H9 (cell line): ENCODE data around the gene LHFPL6. TPM values are rescaled to one million over a fixed set of nuclear protein-coding genes. Genes with fewer than 3 reads are reported as not detected.

Experiments
- DNase-seq: peaks from one replicate; pipeline ENCODE4 v3.0.0-alpha.2; 2017
- H2AFZ ChIP-seq: one replicate; pipeline ENCODE4 v1.6.1; 2013; ENCODE audit warnings: mild to moderate bottlenecking, low read length, control low read depth, moderate library complexity
- H2AK5ac ChIP-seq: 2 replicates; pipeline ENCODE4 v1.6.1; 2013; ENCODE audit warnings: low read length, control low read depth, mixed read lengths; ENCODE audit not compliant: insufficient read length
- H2BK120ac ChIP-seq: one replicate; pipeline ENCODE4 v1.6.1; 2013; ENCODE audit warnings: low read depth, mild to moderate bottlenecking, low read length, control low read depth, inconsistent platforms; ENCODE audit not compliant: poor library complexity, severe bottlenecking
- H2BK12ac ChIP-seq: 2 replicates; pipeline ENCODE4 v1.6.1; 2013; ENCODE audit warnings: low read length, control low read depth, mixed read lengths, low read depth; ENCODE audit not compliant: insufficient read length
- H2BK15ac ChIP-seq: 2 replicates; pipeline ENCODE4 v1.6.1; 2013; ENCODE audit warnings: low read depth, low read length, control low read depth
- H2BK20ac ChIP-seq: one replicate; pipeline ENCODE4 v1.6.1; 2013; ENCODE audit warnings: low read depth, mild to moderate bottlenecking, low read length, control low read depth, inconsistent platforms; ENCODE audit not compliant: poor library complexity, severe bottlenecking
- H2BK5ac ChIP-seq: 2 replicates; pipeline ENCODE4 v1.6.1; 2013; ENCODE audit warnings: low read length, control low read depth, mixed read lengths; ENCODE audit not compliant: insufficient read length
- H3K14ac ChIP-seq: 2 replicates; pipeline ENCODE4 v1.6.1; 2013; ENCODE audit warnings: low read length, control low read depth; ENCODE audit not compliant: insufficient read depth
- H3K18ac ChIP-seq: 2 replicates; pipeline ENCODE4 v1.6.1; 2013; ENCODE audit warnings: low read depth, mild to moderate bottlenecking, mixed read lengths, low read length, control low read depth; ENCODE audit not compliant: insufficient read length
- H3K23ac ChIP-seq: 2 replicates; pipeline ENCODE4 v1.6.1; 2013; ENCODE audit warnings: low read length, control low read depth, mixed read lengths, low read depth; ENCODE audit not compliant: insufficient read length
- H3K23me2 ChIP-seq: 2 replicates; pipeline ENCODE4 v1.6.1; 2013; ENCODE audit warnings: low read depth, mild to moderate bottlenecking, mixed read lengths, low read length, control low read depth; ENCODE audit not compliant: insufficient read length, poor library complexity, severe bottlenecking
- H3K27ac ChIP-seq: 2 replicates; pipeline ENCODE4 v1.5.1; 2013; ENCODE audit warnings: low read length, control low read depth, mixed read lengths, low read depth; ENCODE audit not compliant: insufficient read length
- H3K27me3 ChIP-seq: 2 replicates; pipeline ENCODE4 v1.6.1; 2013; ENCODE audit warnings: low read length, control low read depth, inconsistent platforms; ENCODE audit not compliant: insufficient read depth
- H3K4ac ChIP-seq: 2 replicates; pipeline ENCODE4 v1.6.1; 2013; ENCODE audit warnings: low read depth, mild to moderate bottlenecking, control low read depth, inconsistent platforms, low read length, moderate library complexity
- H3K4me1 ChIP-seq: 2 replicates; pipeline ENCODE4 v1.6.1; 2013; ENCODE audit warnings: low read length, control low read depth, inconsistent platforms; ENCODE audit not compliant: insufficient read depth
- H3K4me2 ChIP-seq: 2 replicates; pipeline ENCODE4 v1.6.1; 2013; ENCODE audit warnings: low read length, control low read depth, mixed read lengths; ENCODE audit not compliant: insufficient read length, insufficient read depth
- H3K56ac ChIP-seq: 2 replicates; pipeline ENCODE4 v1.6.1; 2013; ENCODE audit warnings: low read depth, mild to moderate bottlenecking, mixed read lengths, low read length, control low read depth; ENCODE audit not compliant: insufficient read length
- H3K79me1 ChIP-seq: 2 replicates; pipeline ENCODE4 v1.6.1; 2013; ENCODE audit warnings: low read depth, mild to moderate bottlenecking, moderate library complexity, low read length, control low read depth, inconsistent platforms; ENCODE audit not compliant: insufficient read depth, poor library complexity, severe bottlenecking
- H3K79me2 ChIP-seq: 2 replicates; pipeline ENCODE4 v1.6.1; 2013; ENCODE audit warnings: low read length, control low read depth, inconsistent platforms; ENCODE audit not compliant: insufficient read depth
- H3K9ac ChIP-seq: 2 replicates; pipeline ENCODE4 v1.6.1; 2013; ENCODE audit warnings: low read length, control low read depth, mixed read lengths; ENCODE audit not compliant: insufficient read length; ENCODE audit errors: extremely low read depth
- H3K9me3 ChIP-seq: one replicate; pipeline ENCODE4 v1.6.1; 2013; ENCODE audit warnings: low read depth, low read length, inconsistent platforms; ENCODE audit not compliant: control insufficient read depth
- H3T11ph ChIP-seq: one replicate; pipeline ENCODE4 v1.6.1; 2013; ENCODE audit warnings: mild to moderate bottlenecking, low read length, control low read depth, inconsistent platforms
- H4K20me1 ChIP-seq: one replicate; pipeline ENCODE4 v1.6.1; 2013; ENCODE audit not compliant: control insufficient read depth, insufficient read length, insufficient read depth
- H4K5ac ChIP-seq: 2 replicates; pipeline ENCODE4 v1.6.1; 2013; ENCODE audit warnings: low read depth, mild to moderate bottlenecking, mixed read lengths, low read length, control low read depth; ENCODE audit not compliant: insufficient read length
- H4K8ac ChIP-seq: replicated peaks from 2 replicates; pipeline ENCODE4 v1.6.1; 2013; ENCODE audit warnings: low read length, control low read depth, mixed read lengths, low read depth; ENCODE audit not compliant: insufficient read length
- H4K91ac ChIP-seq: 2 replicates; pipeline ENCODE4 v1.6.1; 2013; ENCODE audit warnings: low read depth, mild to moderate bottlenecking, moderate library complexity, mixed read lengths, low read length, control low read depth; ENCODE audit not compliant: insufficient read length
- H3K27ac Mint-ChIP-seq, 3 experiments: 2 replicates in 2 of 3; 3 replicates in 1 of 3; pipeline ENCODE4 v1.8.0; 2020 to 2021; ENCODE audit warnings: mixed read lengths in 3 of 3, mild to moderate bottlenecking in 1 of 3, moderate library complexity in 1 of 3
- H3K27me3 Mint-ChIP-seq: 2 replicates; pipeline ENCODE4 v1.8.0; 2021; ENCODE audit warnings: low read depth, mild to moderate bottlenecking, moderate library complexity, mixed read lengths
- H3K36me3 Mint-ChIP-seq, 3 experiments: 2 replicates in 2 of 3; 3 replicates in 1 of 3; pipeline ENCODE4 v1.8.0; 2020 to 2021; ENCODE audit warnings: low read depth in 3 of 3, mixed read lengths in 3 of 3; ENCODE audit not compliant: insufficient read depth in 1 of 3
- H3K4me1 Mint-ChIP-seq, 2 experiments: 2 replicates each; pipeline ENCODE4 v1.8.0; 2020; ENCODE audit warnings: mixed read lengths in 2 of 2
- H3K4me3 Mint-ChIP-seq, 2 experiments: 2 replicates in 1 of 2; 3 replicates in 1 of 2; pipeline ENCODE4 v1.8.0; 2020 to 2021; ENCODE audit warnings: mild to moderate bottlenecking in 2 of 2, mixed read lengths in 2 of 2, moderate library complexity in 1 of 2
- H3K9me3 Mint-ChIP-seq, 2 experiments: 2 replicates in 1 of 2; 3 replicates in 1 of 2; pipeline ENCODE4 v1.8.0; 2020; ENCODE audit warnings: mild to moderate bottlenecking in 2 of 2, mixed read lengths in 2 of 2, moderate library complexity in 1 of 2
- CTCF ChIP-seq: fragments of 200-600 bp; sonication (generic); conservative IDR thresholded peaks from 3 replicates; pipeline ENCODE4 v1.8.0; 2021; ENCODE audit warnings: antibody characterized with exemption, mild to moderate bottlenecking
- total RNA-seq: library from RNA; stranded (reverse); gene quantifications from 2 replicates; pipeline ENCODE4 v1.2.1, GENCODE V29; 2021

The LHFPL6 gene
- total RNA-seq, 1 experiment from 2014 or later, result 3.5 TPM

- H2BK120ac ChIP-seq, result no peak overlapping the region
- Mint-ChIP-seq H3K36me3 (no peaks in the 10 kb centered on the region), H3K9me3 (peaks cover 0 to 2% of the 10 kb centered on the region in 2 experiments; a peak in 3 of 5 replicates), H3K4me3 (no peak overlapping the region), H3K27ac (no peak overlapping the region), H3K27me3 (peaks cover 9% of the 10 kb centered on the region), H3K4me1 (peaks cover 4 to 5% of the 10 kb centered on the region in 2 experiments)
- no peak for DNase-seq
- H3K18ac ChIP-seq, result no peak overlapping the region
- H3K56ac ChIP-seq, result no peak overlapping the region
- no peak overlapping the region for H3K9ac ChIP-seq
- H2AFZ ChIP-seq, result no peak overlapping the region
- H2BK20ac ChIP-seq, result no peak overlapping the region
- no peaks in the 10 kb centered on the region for H3K9me3 ChIP-seq
- no peak overlapping the region for H4K8ac ChIP-seq
- H2BK12ac ChIP-seq, result no peak overlapping the region
- no peak overlapping the region for H2BK5ac ChIP-seq
- no peak for TF ChIP-seq CTCF
- H2AK5ac ChIP-seq, result no peak overlapping the region
- no peak overlapping the region for H4K91ac ChIP-seq
- no peak overlapping the region for H4K5ac ChIP-seq
- no peaks in the 10 kb centered on the region for H3K27me3 ChIP-seq
- no peak overlapping the region for H3K23ac ChIP-seq
- no peaks in the 10 kb centered on the region for H3K79me2 ChIP-seq
- H3K4me2 ChIP-seq, result no peak overlapping the region
- no peak overlapping the region for H3T11ph ChIP-seq
- H3K79me1 ChIP-seq, result no peaks in the 10 kb centered on the region
- H3K27ac ChIP-seq, result no peak overlapping the region
- no peak overlapping the region for H3K4ac ChIP-seq
- H3K23me2 ChIP-seq, result no peaks in the 10 kb centered on the region
- H4K20me1 ChIP-seq, result no peaks in the 10 kb centered on the region
- no peak overlapping the region for H2BK15ac ChIP-seq
- H3K4me1 ChIP-seq, result no peaks in the 10 kb centered on the region
- H3K14ac ChIP-seq, result no peak overlapping the region
Measured at GRCh38 chr13:39632994-39633393, 30.0 kb upstream of the LHFPL6 start.
